ENCODE data around the gene ATP8B3. TPM values are rescaled to one million over a fixed set of nuclear protein-coding genes. Genes with fewer than 3 reads are reported as not detected.

ATP8B3 gene
- total and polyA plus RNA-seq, 10 of the 15 experiments (the other 5 are each of a cell fraction or from before 2014, with no cell fraction given) = 0.13 to 1.7 (median 0.52) TPM

GRCh38 chr19:1848399-1849131 lies 36.5 kb upstream of the ATP8B3 start, which contains the start of gene REXO1 (continued):
- TF ChIP-seq HCFC1 (IDR thresholded peaks at IDR 0.05; ENCODE audit: low read length) (peak; percentile 78), E4F1 (IDR thresholded peaks at IDR 0.05; ENCODE audit: borderline replicate concordance, partially characterized antibody) (peak; percentile 18), ELK1 (IDR thresholded peaks at IDR 0.05; ENCODE audit: low read depth, low read length) (peak; percentile 12; the same call in 1 of the 2 replicates), TCF7 (IDR thresholded peaks at IDR 0.05; ENCODE audit: borderline replicate concordance) (no peak), RUNX3 (IDR thresholded peaks at IDR 0.05; ENCODE audit: low read length) (peak; percentile 53; the same call in 1 of the 2 replicates), NR2F1 (conservative IDR thresholded peaks at IDR 0.05) (peak; percentile 64), ZNF274 (IDR thresholded peaks at IDR 0.05; ENCODE audit: insufficient read depth, insufficient read length) (no peak), NFYA (IDR thresholded peaks at IDR 0.05; ENCODE audit: borderline replicate concordance, low read depth, low read length) (no peak), MTA2 (IDR thresholded peaks at IDR 0.05; ENCODE audit: low read depth) (no peak), ESRRA (IDR thresholded peaks at IDR 0.05; ENCODE audit: low read length) (no peak; the same call in 1 of the 2 replicates), E2F4 (IDR thresholded peaks at IDR 0.05; ENCODE audit: low read depth, low read length) (no peak), LARP7 (IDR thresholded peaks at IDR 0.05) (peak; percentile 97), CBX5 (IDR thresholded peaks at IDR 0.05; ENCODE audit: low read depth) (no peak), SP1 (IDR thresholded peaks at IDR 0.05; ENCODE audit: low read depth, low read length) (no peak), ZNF207 (IDR thresholded peaks at IDR 0.05; ENCODE audit: borderline replicate concordance) (peak; percentile 100), JUND (IDR thresholded peaks at IDR 0.05; ENCODE audit: low read depth, low read length) (no peak), BACH1 (IDR thresholded peaks at IDR 0.05; ENCODE audit: borderline replicate concordance) (no peak; the same call in none of the 2 replicates), ASH2L (IDR thresholded peaks at IDR 0.05; ENCODE audit: borderline replicate concordance, low read depth) (0 out of 2 replicates have a peak, but pooled peaks have one; percentile 96), TCF3 (IDR thresholded peaks at IDR 0.05; ENCODE audit: borderline replicate concordance, insufficient read depth, low read depth, low read length) (no peak), STAT3 (IDR thresholded peaks at IDR 0.05; ENCODE audit: low read depth, low read length) (no peak), CHD4 (IDR thresholded peaks at IDR 0.05) (no peak), ZNF592 (IDR thresholded peaks at IDR 0.05) (peak; percentile 98), ZSCAN29 (IDR thresholded peaks at IDR 0.05) (peak; percentile 50; the same call in 1 of the 2 replicates)

Data from GM12878 (cell line).